RWPE1 (cell line): ENCODE data around the gene TRAPPC4.

Experiments
- CTCF ChIA-PET: fragments of 350-600 bp; sonication (Branson Sonifier 250); formaldehyde crosslinking; extraction: SDS; loops from one replicate; lab custom pipeline; 2021; lab: Yijun Ruan, JAX
- POLR2A ChIA-PET: fragments of 400-600 bp; formaldehyde crosslinking; extraction: SDS; loops from one replicate; lab custom pipeline; 2020; ENCODE audit warnings: antibody characterized with exemption; ENCODE audit not compliant: low non-redundant PET; lab: Yijun Ruan, JAX
- DNase-seq: peaks from one replicate; pipeline ENCODE4 v3.0.0; 2012; ENCODE audit warnings: low spot score
- H3K27ac ChIP-seq: fragments of 450-650 bp; 2 replicates; pipeline ENCODE4 v1.5.1; 2017
- TF ChIP-seq, protein P1 (sequence below): fragments of 450-650 bp; conservative IDR thresholded peaks from 2 replicates; pipeline ENCODE4 v1.5.1; 2017; ENCODE audit warnings: low read depth, mild to moderate bottlenecking

Gene TRAPPC4

DNA sequence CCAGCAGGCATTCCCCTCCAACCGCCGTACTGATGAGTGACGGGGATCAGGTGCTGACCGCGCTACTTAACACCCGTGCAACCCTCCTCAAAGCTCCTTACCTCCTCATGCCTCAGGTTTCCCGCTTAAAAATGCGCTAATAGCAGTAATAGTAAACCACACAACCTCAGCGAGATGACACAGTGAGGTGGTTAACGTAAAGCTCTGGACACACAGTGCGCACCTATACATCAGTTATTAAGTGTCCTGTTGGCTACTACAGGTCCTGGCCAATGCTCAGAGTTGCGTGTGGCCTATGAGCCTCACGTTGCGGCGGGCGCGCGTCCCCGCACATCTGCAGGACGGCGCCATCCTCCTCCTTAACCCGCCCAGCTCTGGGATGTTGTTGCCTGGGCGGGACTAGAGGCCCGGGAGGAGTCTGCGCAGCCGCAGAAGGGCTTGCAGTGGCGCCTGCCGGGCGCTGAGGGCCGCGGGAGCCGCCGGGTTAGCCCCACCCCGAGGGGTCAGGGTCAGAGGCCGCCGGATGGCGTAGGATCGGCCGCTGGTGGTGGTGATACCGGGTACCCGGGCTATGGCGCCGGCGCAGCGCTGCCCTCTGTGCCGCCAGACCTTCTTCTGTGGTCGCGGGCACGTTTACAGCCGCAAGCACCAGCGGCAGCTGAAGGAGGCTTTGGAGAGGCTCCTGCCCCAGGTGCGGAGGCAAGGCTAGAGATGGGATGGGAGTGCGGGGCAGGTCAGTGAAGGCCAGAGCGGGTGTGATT lies 20.8 kb upstream of the TRAPPC4 start, which contains the start of gene CENATAC:
TSS of gene CENATAC (plus strand) at position 512 of the 761 bp plus-strand sequence. CDS start at position 572, 60 bp downstream.
- CTCF ChIA-PET = interaction anchor here (0.6 to 1.0 kb wide), 2 partner anchors 18 to 1766 kb away, joined by 3 read pairs; partner anchors contain the start of genes PCSK7 and RNF214
- POLR2A ChIA-PET = interaction anchor here (0.5 kb wide), 1 partner anchor 13 kb away, joined by 3 read pairs; no protein-coding TSS in a partner anchor
- peak; percentile 99 for DNase-seq
- TF ChIP-seq, protein P1, sequence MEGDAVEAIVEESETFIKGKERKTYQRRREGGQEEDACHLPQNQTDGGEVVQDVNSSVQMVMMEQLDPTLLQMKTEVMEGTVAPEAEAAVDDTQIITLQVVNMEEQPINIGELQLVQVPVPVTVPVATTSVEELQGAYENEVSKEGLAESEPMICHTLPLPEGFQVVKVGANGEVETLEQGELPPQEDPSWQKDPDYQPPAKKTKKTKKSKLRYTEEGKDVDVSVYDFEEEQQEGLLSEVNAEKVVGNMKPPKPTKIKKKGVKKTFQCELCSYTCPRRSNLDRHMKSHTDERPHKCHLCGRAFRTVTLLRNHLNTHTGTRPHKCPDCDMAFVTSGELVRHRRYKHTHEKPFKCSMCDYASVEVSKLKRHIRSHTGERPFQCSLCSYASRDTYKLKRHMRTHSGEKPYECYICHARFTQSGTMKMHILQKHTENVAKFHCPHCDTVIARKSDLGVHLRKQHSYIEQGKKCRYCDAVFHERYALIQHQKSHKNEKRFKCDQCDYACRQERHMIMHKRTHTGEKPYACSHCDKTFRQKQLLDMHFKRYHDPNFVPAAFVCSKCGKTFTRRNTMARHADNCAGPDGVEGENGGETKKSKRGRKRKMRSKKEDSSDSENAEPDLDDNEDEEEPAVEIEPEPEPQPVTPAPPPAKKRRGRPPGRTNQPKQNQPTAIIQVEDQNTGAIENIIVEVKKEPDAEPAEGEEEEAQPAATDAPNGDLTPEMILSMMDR = no peak
- peak within 1 kb of the TSS; percentile 83 for H3K27ac ChIP-seq

DNA sequence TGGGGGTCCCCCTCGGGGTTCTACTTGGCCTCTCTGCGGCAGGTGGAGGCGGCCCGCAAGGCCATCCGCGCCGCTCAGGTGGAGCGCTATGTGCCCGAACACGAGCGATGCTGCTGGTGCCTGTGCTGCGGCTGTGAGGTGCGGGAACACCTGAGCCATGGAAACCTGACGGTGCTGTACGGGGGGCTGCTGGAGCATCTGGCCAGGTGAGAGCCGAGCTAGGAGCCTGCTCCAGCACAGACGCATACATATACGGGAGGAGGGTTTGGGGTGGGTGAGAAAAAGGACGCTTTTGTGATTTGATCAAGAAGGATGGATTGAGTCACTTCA lies 20.2 kb upstream of the TRAPPC4 start:
- no peak for DNase-seq
- peak overlapping the region; percentile 83 for H3K27ac ChIP-seq
- ChIA-PET POLR2A (no interaction called here), CTCF (interaction anchor here (1.0 kb wide), 3 partner anchors 16 to 89 kb away, joined by 3 to 4 read pairs (median 4); no protein-coding TSS in a partner anchor)
- TF ChIP-seq, protein P1 = no peak

DNA sequence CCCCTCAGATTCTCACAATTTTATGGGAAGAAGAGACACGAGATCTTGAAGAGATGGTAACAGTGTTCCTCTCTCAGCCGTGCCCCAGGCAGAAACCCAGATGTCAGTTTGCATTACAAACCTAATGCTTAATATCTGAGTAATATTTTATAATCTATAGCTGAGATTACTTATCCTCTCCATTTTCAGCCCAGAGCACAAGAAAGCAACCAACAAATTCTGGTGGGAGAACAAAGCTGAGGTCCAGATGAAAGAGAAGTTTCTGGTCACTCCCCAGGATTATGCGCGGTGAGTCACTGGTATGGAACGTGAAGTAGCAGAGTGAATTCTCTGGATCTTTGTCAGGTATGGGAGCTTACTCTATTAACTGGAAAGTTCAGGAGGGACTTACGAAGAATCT lies 19.7 kb upstream of the TRAPPC4 start:
- peak overlapping the region; percentile 83 for H3K27ac ChIP-seq
- CTCF ChIA-PET = interaction anchor here (1.0 kb wide), 3 partner anchors 16 to 89 kb away, joined by 3 to 4 read pairs (median 4); no protein-coding TSS in a partner anchor
- POLR2A ChIA-PET = no interaction called here
- TF ChIP-seq, protein P1 = no peak
- DNase-seq = peak; percentile 82

DNA sequence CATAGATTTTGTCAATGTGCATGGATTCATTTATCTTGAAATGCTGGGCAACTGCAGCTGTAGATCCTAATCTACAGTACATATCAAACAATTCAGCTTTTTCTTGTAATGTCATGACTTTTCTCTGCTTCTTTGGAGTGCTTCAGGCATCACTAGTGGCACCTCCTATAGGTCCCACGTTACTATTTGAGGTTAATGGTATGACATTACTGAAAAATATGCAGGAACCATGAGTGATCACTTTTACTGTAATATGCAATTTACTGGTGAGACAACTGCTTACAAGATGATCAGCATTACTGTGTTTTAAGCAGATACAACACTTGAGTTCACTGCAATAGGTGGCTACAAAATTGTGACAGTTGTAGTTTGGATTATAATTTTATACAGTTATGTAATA lies 17.7 kb upstream of the TRAPPC4 start:
- ChIA-PET CTCF (interaction anchor here (0.6 kb wide), 1 partner anchor 408 kb away, joined by 3 read pairs; no protein-coding TSS in a partner anchor), POLR2A (no interaction called here)
- H3K27ac ChIP-seq = no peak overlapping the region; the same call in 1 of the 2 replicates
- no peak for DNase-seq
- TF ChIP-seq, protein P1 = no peak

DNA sequence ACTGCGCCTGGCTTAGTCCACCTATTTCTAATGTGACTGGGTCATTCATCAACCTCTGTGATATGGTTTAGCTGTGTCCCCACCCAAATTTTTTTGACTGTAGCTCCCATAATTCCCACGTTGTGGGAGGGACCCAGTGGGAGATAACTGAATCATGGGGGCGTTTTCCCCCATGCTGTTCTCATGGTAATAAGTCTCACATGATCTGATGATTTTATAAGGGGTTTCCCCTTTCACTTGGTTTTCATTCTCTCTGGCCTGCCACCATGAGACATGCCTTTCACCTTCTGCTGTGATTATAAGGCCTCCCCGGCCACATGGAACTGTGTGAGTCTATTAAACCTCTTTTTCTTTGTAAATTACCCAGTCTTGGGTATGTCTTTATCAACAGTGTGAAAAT lies 11.9 kb upstream of the TRAPPC4 start:
- ChIA-PET POLR2A (no interaction called here), CTCF (no interaction called here)
- TF ChIP-seq, protein P1 = no peak
- DNase-seq = no peak
- H3K27ac ChIP-seq = no peak overlapping the region; the same call in 1 of the 2 replicates

DNA sequence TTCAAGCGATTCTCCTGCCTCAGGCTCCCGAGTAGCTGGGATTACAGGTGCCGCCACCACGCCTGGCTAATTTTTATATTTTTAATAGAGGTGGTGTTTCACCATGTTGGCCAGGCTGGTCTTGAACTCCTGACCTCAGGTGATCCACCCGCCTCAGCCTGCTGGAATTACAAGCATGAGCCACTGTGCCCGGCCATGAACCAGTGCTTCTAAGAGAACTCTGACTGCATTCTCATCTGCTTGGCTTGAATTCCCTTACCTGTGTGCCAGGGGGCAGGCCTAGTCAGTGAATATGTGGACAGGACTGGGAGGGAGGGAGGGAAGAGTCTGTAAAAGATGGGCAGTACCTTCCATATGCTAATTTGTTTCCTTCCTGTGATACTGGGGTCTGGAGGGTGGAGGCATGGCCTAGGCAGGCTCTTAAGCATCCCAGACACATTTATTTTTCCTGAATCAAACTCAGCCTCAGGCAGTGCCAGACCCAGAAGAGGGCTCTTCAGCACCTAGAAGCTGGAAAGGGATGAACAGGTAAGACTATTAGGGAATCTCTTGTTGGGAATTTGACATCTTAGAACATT lies 7.0 kb upstream of the TRAPPC4 start:
- peak overlapping the region; percentile 57 for H3K27ac ChIP-seq
- TF ChIP-seq, protein P1 = no peak
- no peak for DNase-seq
- CTCF ChIA-PET = no interaction called here
- POLR2A ChIA-PET = no interaction called here
